GM18517 (cell line): Measurements from ENCODE around the gene STIL.
"Not testable (repeated sequence)": the region's sequence is repeated elsewhere in the genome, so short reads cannot be mapped to it uniquely, and the experiment has no call there.

Experiments used
- ATAC-seq: cut with Tn5 transposase; IDR thresholded peaks from one replicate; pipeline ENCODE4 v1.9.1; 2021; ENCODE audit warnings: mild to moderate bottlenecking, moderate library complexity; ENCODE audit not compliant: unreplicated experiment

The STIL gene

DNA sequence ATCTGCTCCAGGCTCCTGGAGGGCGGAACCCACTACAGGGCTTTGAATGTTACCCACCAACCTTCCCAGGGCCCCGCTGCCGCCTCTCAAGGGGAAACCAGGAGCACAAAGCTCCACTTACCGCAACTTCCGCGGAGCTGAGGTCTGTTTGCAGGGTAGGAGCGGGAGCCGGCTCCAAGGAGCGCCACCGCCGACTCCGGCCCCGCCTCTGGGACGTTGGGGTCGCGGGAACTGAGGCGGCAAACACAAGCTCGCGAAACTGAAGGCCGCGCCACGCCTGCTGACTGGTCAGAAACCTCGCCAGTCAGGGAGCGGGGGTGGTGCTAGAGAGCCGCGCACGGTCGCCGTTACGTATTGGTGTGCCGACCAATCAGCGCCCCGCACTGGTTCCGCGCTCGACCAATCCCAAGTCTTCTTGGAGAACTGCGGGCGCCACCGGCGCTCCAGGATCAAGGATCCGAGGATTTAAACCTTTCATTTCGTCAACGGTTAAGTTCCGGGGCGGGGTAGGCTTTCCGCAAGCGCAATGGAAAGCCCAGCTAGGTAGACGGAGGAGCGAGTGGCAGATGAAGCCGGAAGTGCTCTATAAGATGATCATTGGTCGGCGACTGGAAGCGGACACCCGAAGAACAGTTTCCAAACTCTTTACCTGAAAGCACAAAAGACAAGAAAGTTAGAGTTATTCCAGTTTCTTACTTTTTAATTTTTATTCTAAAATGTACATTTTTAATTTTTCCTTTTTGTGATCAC, at the start of gene STIL:
TSS of gene STIL (minus strand) at position 233 of the 750 bp plus-strand sequence. CDS start 3,828 bp downstream, outside the sequence.
- peak; percentile 94 for ATAC-seq

GRCh38 chr1:47362828-47363227, 48.9 kb upstream of the STIL start:
- ATAC-seq = no peak

GRCh38 chr1:47361380-47361779, 47.4 kb upstream of the STIL start:
- no peak for ATAC-seq

DNA sequence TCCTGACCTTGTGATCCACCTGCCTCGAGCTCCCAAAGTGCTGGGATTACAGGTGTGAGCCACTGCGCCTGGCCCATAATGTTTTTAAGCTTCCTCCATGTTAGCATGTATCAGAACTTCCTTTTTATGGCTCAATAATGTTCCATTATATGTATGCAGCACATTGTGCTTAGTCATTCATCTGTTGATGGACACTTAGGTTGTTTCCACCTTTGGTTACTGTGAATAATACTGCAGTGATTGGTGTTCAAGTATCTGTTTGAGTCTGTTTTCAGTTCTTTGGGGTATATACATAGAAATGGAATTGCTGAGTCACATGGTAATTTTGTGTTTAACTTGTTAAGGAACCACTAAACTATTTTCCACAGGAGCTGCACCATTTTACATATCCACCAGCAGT, 37.4 kb upstream of the STIL start:
- peak; percentile 94 for ATAC-seq

DNA sequence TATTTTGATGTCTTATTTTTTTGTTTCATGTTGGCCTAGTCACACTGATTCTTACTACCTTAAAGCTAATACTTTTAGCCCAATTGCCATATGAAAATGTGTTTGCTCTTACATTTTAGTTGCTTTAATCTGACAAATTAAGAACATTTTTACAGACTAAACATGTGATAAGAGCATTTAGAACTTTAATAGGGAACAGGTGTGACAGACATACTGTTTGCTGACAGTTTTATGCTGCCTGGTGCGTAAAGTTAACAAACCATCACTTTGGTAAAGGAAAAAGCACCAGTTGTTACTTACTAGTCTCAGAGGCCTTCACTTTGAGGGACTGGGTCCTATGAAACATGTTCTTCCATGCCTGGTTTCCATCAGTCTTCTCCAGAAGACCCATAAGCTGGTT, 34.3 kb upstream of the STIL start:
- ATAC-seq = no peak

DNA sequence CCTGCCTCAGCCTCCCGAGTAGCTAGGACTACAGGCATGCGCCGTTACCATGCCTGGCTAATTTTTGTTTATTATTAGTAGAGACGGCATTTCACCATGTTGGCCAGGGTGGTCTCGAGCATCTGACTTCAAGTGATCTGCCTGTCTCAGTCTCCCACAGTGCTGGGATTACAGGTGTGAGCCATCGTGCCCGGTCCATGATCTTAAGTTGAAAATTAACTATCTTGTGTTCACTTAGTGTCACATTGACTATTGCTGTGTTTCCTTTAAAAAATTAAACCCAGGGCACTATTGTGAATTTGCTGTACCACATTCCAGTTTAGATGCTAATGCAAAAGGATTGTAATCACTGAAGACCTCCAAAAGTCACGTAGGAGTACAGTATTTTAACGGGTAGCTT, 33.8 kb upstream of the STIL start:
- no peak for ATAC-seq

GRCh38 chr1:47346979-47347378, 33.0 kb upstream of the STIL start:
- ATAC-seq = not testable (repeated sequence)

DNA sequence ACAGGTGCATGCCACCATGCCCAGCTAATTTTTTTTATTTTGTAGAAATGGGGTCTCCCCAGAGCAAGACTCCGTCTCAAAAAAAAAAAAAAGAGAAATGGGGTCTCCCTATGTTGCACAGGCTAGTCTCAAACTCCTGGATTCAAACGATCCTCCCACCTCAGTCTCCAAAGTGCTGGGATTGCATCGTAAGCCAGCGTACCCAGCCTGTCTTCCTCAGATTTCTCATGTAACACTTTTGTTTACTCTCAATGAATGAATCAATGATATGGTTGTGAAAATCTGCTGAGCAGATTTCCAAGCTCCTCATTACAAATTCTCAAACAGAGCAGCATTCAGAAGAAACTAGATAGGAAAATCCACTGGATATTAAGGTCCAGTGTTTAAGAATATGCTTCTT, 26.3 kb upstream of the STIL start:
- ATAC-seq = no peak

- ATAC-seq = no peak
Observed at GRCh38 chr1:47338249-47339077, 24.5 kb upstream of the STIL start.

GRCh38 chr1:47337350-47337749, 23.4 kb upstream of the STIL start:
- ATAC-seq = no peak

DNA sequence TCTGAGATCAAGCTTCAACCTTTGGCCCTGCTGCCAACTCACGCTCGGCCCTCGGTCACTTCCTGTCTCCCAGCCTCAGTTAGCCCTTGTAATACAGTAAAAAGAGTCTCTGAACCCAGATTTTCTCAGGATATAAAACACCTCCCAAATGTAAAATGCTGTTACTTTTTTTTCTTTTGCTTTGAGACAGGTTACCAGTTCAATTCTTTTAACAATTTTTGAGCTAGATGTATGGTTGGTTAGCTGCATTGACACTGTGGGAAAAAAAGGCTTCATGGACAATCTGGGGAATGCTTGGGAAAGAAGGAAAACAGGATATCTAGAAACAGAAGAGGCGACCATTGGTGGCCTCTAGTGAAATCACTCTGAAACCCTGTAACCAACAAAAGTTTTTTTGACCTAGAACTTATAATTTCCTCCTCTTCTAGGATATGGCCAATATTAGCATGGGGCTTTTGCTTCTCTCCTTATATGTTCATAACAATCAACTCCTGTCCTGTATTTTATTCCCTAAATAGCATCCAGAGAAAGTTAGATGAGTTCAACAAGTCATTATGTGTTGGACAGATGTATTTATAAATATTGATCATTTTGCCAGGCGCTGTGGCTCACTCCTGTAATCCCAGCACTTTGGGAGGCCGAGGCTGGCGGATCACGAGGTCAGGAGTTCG, 21.0 kb upstream of the STIL start:
- ATAC-seq = no peak

GRCh38 chr1:47333922-47334764, 20.2 kb upstream of the STIL start:
- ATAC-seq = peak; percentile 66

DNA sequence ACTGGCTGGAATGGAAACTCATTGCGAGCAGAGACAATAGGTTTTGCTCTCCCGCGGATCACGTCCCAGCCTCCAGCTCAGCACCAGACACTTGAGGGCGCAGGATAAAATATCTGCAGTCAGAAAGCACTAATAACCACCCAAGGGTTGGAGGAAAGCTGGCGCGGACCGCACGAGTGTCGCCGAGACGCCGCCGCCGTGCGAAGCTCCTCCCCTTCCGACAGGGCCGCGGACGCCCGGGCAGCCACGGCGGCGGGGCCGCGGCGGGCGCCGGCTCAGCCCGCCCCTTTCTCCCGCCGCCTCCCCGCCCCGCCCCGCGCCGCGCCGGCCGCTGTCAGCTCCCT, 19.6 kb upstream of the STIL start, which contains the start of gene CMPK1:
TSS of gene CMPK1 (plus strand) at position 213 of the 344 bp plus-strand sequence. CDS start 156 bp downstream, outside the sequence.
- peak; percentile 67 for ATAC-seq

DNA sequence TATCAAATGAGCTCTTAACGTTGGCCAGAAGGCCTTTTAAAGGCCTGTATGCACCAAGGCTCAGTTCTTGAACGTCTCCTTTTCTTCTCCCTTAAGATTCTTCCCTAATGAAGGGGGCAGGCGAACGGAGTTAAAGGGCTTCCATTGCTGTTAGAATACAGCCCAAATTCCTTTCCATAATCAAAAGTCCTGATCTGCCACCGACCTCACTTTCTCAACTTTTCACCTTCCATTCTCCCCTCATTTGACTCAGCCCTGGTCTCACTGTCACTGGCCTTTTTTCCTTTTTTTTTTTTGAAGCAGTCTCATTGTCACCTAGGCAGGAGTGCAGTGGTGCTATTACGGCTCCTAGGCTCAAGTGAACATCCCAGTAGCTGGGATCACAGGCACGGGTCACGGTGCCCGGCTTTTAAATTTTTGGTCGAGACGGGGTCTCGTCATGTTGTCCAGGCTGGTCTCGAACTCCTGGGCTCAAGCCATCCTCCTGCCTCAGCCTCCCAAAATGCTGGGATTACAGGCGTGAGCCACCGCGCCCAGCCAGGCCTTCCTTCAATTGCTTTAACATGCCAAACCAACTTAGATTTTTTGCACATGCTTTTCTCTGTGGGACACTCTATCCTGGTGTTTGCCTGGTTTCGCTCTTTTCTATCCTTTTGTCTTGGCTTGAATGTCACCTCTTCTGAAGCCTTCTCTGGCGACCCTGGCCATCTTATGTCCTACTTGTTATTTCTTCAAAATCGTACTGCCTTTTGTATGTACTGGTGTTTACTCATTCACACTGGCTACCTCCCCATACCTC, 19.0 kb upstream of the STIL start:
- no peak for ATAC-seq

DNA sequence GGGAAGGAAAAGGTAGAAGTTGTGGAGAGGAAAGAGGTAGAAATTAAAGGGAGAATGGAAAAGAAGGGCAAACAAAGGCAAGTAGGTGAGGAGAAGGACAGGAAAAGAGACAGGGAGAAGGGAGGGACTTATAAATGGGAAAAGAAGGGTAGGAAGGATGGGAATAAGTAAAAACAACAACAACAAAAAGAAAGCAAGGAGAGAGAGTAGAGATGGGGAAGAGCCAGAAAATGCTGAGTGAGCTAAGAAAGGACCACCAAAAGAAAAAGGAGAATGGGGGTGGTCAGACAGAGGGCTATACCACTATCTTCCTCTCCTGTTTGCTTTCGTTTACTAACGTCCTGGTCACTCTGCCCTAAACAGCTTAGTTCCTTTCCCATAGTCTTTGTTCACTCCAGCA, 17.9 kb upstream of the STIL start:
- ATAC-seq = no peak

- ATAC-seq = no peak
Observed at GRCh38 chr1:47330212-47330611, 16.3 kb upstream of the STIL start.

- no peak for ATAC-seq
Observed at GRCh38 chr1:47328992-47329391, 15.0 kb upstream of the STIL start.

DNA sequence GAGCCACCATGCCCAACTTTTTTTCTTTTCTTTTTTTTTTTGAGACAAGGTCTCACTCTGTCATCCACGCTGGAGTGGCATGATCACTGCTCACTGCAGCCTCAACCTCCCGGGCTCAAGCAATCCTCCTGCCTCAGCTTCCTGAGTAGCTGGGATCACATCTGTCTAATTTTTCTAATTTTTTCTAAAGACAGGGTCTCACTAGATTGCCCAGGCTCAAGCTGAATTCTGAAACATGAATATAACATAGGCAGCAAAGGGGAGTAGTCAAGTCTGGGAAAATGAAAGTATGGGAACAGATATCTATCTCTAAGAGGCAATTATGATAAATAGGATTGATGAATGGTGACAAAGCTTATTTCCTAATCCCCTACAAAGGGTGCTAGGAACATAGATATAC, 12.3 kb upstream of the STIL start:
- ATAC-seq = no peak

- ATAC-seq = no peak
Observed at GRCh38 chr1:47325528-47325927, 11.6 kb upstream of the STIL start.

- no peak for ATAC-seq
Observed at GRCh38 chr1:47324682-47325081, 10.7 kb upstream of the STIL start.
